Spleen (tissue), 7 donors: ENCODE data around the gene SPEF2.

Experiments used
- CTCF ChIP-seq, 11 experiments: fragments of 200-600 bp in 7 of 11; fragments of 450-650 bp in 4 of 11; sonication (generic) in 4 of 11; IDR thresholded peaks in 8 of 11; conservative IDR thresholded peaks in 3 of 11; 1 replicate in 7 of 11; 2 replicates in 4 of 11; pipeline versions ENCODE4 v1.4.0 to v1.8.0; 2016 to 2021; ENCODE audit warnings: antibody characterized with exemption in 11 of 11, inconsistent platforms in 4 of 11, mild to moderate bottlenecking in 1 of 11
- POLR2A ChIP-seq, 3 donors: fragments of 450-650 bp; IDR thresholded peaks; one replicate each; pipeline ENCODE4 v1.5.1; 2017; ENCODE audit warnings: antibody characterized with exemption in 3 of 3, mild to moderate bottlenecking in 1 of 3
- donor health status: DM: no; HTN: no; CAD: no; lungs with moderate emphysema.
- donor health status: DM: no; HTN: no; CAD: no.
- donor health status: DM: no; HTN: no; CAD: no.

- TF ChIP-seq POLR2A (IDR thresholded peaks at IDR 0.05), result no peak
- no peak for TF ChIP-seq CTCF (IDR thresholded peaks at IDR 0.05 in 8 of 11, conservative IDR thresholded peaks at IDR 0.05 in 3 of 11)
Measured at GRCh38 chr5:35855187-35855586, 237.5 kb downstream of the SPEF2 start.
